ENCODE results near the gene SCN4A.
A peak's percentile ranks its signal among the peaks of the same experiment; 100 is the strongest.

The SCN4A gene

DNA sequence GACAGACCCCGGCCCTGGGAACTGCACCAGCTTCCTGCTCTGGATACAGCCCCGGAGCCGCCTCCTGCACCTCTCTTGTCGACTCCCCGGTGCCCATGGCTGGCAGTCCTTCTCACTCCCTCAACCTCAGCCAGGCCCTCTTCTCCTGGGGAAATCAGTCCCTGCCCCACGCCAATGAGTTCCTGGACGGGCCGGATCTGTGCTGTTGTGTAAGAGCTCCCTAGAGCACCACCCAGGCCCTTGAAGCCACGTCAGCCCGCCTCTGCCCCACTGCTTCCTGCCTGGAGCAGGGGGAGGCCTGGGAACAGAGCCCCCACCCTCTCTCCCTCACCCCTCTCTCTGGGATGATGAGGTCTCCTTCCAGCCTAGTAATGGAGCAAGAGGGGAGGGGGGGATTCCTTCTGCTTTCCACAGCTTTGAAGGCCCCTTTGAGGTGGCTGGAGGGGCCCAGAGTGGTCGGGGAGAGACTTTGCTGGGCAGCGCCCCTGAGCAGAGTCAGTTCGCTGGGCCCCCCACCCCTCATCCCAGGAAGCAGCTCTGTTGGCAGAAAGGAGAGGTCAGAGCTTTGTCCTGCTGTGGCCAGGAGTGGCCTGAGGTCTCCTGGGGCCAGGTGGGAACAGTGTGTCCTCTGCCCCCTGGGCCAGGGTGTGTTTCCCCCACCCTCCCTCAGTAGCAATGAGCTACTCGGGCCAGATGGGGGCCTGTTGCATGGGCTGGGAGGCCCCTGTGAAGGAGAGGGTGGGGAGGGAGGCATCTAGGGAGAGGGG lies 29.2 kb upstream of the SCN4A start:
- no peak for DNase-seq

DNA sequence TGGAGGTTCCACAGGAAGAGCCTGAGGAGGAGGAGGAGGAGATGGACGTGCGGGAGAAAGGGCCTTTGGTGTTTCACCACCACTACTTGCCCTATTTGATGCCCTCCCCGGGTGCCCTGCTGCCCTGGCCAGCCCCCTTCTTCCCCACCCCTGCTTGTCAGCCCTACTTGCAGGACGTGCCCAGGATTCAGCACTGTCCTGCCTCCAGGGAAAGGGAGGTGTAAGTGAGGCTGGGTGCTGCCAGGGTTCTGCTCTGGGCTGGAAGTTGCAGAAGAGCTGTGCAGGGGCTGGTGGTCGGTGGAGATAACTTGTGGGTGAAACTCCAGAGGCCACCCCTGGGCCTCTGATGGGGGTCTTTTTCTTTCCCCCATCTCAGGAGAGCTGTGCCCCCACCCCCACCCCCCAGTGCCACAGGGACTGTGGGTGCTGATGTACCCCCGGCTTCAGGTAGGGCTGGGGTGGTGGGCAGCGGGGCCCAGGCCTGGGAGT lies 28.4 kb upstream of the SCN4A start:
- DNase-seq = no peak

DNA sequence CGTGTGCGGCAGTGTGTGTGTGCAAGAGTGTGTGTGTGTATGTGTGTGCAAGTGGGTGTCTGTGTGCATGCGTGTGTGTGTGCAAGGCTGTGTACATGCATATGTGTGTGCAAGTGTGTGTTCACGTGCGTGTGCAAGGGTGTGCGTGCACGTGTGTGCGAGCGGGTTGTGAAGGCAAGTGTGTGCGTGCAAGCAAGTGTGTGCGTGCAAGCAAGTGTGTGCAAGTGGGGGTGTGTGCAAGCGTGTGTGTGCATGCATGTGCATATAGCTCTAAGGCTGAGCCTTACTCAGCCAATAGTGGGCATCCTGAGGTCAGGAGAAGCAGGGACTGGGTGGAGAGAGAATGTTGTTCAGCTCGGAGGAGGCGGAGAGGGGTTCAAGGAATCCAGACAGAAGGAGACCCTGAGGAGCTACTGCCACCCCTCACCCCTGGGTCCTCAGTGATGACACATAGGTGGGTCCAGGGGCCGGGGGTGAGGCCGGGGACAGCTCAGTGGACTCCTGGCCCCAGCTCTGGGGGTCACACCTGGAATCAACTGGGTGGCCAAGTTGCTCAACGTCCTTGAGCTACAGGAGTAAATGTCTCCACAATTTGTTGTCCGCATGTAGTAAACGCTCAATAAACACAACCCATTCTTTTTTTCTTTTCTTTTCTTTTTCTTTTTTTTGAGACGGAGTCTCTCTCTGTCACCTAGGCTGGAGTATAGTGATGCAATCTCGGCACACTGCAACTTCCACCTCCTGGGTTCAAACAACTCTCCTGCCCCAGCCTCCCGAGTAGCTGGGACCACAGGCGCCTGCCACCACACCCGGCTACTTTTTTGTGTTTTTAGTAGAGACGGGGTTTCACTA lies 27.2 kb upstream of the SCN4A start:
- DNase-seq = no peak

DNA sequence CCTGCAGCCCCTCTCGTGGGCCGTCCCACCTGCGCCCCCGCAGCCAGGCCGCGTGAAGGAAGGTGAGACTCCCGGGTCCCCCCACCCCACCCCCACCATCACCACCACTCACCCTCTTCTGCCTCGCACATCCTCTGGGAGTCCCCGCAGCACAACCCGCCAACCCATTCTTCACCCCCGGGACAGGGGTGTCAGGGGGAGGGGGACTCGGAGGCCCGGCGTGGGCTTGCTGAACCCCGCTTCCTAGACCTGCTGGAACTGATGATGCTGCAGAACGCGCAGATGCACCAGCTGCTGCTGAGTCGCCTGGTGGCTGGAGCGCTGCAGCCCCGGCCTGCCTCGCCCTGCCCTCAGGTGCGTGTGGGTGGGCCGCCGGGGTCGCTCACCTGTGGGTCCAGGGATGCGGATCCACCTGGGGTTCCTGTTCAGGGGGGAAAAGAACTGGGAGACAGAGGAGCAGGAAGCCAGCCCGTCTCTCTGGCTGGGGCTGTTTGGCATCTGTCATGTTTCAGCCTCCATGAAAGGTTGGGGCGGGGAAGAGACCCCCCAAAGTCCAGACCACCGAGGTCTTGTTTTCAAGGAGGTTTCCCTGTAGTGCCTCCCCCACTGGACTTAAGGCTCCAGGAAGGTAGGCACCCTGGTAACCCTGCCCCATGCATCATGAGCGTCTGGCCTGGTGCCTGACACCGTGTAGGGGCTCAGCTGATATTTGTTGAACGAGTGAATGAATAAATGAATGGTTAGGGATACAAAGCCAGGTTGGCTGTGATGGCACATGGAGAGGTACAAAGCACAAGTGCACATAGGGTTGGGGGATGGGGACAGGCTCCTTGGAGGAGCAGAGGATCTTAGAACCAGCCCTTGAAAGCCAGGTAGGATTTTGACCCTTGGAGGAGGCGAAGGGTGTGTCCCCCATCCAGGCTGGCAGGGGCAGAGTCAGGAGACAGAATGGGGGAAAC lies 26.3 kb upstream of the SCN4A start:
- no peak for DNase-seq

DNA sequence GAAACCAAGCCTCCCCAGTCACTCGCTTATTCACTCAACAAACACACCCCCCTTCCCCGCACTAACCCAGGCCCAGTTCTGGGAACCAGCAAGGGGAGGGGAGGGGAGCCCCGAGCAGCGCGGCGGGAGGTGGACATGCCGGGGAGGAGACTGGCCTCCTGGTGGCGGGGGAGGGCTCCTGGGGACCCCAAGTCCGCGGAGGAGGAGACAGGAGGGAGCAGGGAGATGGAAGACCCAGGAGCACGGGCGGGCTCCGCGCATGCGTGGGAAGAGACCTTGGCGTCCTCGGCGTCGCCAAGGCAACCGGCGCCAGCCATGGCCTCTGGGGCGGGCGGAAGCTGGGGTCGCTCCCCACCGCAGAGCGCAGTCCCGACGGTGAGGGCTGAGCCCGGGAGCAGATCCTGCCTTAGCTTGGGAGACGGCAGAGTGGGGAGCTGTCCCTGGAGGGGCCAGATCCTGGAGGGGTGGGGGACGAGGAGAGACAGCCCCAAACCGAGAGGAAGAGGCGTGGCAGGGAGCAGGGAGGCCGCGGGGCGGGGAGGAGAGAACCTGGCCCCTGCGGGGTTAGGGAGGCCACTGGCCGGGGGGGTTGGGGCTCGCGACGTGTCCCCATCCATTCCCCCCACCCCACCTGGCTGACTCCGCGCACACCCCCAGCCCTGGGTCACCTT lies 25.5 kb upstream of the SCN4A start, which contains the start of gene PRR29:
Gene PRR29, plus strand, starts transcription at position 302 of the 671 bp plus-strand sequence. Its CDS starts 14 bp downstream, at position 316.
- DNase-seq = peak; percentile 75

DNA sequence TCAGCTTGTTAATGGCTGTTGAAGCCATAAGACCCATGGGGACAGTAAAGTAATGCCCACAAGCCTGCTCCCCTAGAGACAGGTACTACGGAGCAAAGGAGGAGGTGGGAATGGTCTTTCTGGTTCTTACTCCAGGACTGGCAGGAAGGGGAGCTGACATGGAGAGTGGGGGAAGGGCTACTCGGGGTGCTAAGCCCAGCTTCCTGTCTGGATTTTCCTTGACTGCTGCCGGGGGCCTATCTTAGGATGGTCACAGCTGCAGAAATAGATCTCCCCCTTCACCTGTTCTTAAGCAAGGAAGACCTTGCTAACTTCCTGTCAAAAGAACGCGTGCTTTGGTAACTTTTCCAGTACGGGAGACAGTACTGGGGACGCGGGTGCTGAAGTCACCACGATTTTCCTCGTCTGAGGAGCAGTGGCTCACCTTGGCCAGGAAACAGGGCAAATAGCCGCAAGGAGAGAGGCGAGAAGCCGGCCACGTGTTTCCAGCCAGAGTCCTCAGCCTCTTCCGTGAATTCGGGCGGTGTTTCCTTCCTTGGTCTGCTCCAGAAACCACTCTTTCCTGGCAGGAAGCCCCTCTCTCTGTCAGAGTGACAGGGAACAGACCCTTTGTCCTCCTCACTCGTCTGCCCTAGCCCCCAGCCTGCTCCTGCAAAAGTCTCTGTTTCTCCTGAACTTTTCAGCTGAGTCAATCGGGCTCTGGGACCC lies 24.8 kb upstream of the SCN4A start:
- DNase-seq = no peak

DNA sequence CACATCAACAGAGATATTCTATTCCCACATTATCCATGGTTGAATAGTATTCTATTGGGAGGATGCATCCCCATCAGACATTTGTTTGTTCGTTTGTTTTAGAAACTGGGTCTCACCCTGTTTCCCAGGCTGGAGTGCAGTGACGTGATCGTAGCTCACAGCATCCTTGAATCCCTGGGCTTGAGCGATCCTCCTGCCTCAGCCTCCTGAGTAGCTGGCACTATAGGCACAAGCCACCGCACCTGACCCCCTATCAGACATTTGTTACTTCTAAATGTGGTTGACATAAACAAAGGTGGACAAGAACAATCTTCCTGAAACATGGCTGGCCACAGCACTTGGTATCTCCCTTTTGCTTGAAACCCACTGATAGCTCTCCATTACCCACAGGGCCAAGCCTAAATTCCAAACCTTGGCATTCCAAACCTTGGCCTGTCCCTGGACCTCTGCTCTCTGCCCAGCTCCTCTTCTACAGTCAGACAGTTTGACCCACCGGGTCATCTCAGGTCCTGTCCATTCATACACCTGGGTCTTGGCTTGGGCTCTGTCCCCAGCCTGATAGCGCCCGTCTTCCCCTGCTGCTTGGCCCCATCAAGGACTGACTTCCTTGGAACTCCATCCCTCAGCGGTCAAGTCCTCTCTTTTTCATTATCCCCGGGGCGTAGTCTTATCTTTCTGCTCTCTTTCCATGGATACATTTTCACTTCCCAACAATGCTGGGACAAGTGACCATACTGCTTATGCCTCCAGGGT lies 23.9 kb upstream of the SCN4A start:
- DNase-seq = no peak

DNA sequence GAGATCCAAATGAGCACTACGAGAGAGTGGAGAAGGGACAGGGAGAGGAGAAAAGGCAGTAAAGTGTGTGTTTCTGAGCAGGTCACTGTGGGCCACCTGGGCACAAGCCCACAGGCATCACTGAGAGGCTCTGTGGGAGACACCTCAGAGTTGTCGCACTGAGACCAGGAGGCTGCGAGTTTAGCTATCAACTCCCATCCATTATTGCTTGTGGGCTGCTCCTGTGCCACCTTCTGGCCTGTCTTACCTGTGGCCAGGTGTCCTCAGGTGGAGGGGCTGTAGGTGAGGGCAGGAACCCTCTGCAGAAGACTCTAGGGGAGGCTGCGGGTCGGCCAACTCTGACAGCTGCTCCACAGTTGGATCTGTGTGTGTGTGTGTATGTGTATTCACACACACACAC lies 22.9 kb upstream of the SCN4A start:
- no peak for DNase-seq

DNA sequence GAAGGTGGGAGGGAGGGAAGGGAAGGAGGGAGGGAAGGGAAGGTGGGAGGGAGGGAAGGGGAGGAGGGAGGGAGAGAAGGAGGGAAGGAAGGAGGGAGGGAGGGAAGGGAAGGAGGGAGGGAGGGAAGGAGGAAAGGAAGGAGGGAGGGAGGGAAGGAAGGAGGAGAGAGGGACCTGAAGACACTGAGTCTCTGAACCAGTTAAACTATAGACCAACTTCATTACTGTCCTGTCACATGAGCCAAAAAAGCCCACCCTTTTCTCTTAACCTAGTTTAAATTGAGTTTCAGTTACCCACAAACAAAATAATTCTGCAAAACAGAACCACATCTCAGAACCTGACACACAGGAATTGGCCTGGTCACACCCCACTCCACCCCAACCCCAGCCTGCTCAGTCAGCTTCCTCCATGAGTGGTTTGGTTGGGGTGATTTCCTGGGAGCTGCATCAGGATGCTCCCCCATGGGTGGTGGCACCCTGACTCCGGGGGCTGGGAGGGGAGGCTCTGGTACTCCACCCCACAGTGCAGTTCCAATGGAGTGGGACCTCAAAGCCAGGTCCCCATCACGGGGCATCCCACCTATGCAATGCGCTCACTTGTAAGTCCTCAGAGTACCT lies 20.8 kb upstream of the SCN4A start:
- DNase-seq = no peak

DNA sequence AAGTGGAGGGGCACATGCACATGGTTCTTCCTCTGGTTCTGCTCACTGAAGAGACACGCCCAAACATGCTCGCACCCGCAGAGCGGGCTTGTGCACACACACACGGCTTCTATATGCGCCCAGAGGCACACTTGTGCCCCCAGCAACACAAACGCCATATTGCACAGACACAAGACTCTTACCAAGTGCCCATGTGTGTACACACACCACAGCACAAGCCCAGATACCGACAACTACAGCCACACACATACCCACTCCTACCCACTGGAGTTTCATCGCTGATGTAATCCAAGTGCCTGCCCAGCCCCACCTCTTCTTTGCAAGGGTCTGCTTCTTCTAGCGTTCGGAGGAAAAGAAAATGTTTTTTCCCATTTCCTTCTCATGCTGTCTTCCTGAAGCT lies 18.9 kb upstream of the SCN4A start:
- DNase-seq = no peak

DNA sequence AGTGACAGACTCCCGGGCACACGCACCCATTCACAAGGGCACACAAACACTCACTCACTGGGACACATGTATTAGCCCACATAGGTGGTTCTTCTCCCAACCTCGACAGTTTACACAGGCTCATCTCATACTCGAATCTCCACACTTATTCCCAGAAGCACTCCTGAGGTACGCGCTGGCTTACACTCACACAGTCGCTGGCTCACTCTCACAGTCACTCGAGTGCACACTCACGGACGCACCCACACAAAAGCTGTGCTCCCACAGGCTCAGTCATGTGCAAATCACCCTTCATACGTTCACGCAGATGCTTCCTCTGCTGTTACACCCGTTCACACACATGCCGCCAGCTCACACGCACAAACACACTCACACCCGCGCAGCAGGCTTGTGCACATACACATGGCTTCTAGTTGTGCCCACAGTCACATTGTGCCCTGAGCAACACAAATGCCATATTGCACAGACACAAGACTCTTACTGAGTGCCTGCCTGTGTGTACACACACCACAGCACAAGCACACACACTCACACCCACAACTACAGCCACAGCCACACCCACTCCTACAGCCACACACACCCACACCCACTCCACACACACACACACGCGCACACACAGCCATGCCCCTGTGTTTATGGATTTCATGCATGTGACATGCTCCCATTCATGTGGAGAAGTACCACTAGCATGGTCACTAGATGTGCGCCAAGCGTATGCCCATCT lies 17.1 kb upstream of the SCN4A start:
- no peak for DNase-seq

DNA sequence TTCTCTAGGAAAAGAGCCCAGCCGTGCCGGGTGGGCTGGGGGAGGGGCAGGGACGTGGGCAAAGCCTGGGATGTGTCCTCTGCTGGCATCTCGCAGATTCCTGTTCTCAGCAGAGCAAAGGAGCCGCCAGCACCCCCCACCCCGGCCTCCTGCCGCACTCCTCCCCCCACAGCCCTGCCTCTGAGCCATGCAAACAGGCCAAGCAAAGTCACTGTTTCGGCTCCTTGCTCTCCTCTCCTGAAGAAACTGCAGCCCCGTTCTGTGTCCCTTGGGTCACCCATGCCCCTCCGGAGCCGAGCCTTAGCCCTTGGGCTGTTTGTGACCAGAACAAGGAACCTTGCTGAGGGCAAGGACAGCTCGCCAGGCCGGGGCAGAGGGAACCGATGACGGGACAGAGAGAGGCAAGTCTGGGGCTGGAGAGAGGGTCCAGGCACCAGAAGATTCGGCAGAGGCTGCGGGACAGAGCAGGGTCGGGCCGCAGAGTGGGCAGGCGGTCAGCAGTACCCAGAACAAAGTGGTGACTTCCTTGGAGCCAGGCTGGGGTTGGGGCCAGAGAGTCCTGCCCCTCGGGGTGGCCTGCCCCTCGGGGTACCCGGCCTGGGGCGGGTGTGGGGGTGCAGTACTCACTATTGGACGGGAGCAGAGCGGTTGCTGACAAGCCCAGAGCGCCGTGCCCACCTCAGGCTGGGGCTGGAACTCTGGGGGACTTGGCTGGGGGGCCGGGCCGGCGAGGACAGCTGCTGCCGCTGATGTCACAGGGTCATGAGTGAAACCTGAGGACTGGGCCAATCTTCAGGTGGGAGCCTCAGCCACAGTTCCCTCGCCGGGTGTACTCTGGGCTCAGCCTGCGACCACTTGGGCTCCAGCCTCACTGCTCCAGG lies 16.3 kb upstream of the SCN4A start:
- DNase-seq = no peak

DNA sequence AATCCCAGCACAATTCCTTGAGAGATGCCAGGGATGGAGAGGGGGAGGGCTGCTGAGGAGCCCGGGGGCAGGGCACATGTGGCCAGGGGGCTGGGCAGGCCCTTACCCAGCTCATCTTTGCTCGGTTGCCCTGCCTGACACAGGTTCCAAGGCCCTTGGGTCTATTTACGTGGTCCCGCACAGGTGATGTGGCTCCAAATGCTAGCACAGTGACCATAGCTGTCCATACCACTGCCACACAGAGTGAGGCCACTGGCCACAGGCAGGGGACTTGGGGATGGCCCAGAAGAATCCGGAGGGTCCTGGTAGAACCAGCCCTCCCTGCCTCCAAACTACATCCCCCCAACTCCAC lies 15.4 kb upstream of the SCN4A start:
- no peak for DNase-seq

DNA sequence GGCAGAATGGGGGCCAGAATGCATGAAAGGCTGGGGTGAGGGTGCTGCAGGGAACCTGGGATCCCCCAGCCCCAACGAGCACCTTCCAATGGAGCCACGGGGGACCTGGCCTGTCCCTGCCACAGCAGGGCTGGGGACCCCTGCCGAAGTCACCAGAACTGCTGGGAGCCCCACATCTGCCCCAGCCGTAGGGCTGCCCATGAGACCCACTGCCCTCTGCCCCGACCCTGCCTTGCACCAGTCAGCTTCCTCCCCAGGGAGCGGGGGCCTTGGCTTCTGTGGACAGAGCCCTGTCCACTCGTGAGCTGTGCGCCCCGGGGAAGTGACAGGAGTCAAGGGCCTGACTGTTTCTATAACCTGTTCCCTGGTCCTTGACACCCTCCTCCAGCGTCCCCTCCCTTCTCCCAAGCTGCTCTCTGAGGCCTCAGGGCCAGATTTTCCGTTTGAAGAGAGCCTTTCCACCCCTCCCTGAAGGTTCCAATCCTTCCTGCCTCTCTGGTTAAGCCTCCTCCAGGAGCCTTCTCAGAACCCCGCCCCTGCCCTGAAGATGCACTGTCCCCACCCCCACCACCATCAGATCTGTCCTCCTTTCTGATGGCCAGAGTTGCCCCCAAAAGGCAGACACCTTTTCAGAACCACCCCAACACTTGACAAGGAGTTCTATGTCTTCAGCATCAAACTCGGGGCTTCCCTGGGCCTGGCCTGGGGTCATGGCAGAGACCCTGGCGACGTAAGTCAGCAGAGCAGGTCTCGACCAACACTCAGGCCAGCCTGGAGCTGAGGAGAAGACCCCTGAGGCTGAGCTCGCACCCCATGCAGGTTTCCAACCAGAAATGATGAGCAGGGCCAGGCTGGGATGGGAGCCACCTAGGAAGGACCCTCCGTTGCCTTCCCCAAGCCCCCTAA lies 14.8 kb upstream of the SCN4A start:
- no peak for DNase-seq

DNA sequence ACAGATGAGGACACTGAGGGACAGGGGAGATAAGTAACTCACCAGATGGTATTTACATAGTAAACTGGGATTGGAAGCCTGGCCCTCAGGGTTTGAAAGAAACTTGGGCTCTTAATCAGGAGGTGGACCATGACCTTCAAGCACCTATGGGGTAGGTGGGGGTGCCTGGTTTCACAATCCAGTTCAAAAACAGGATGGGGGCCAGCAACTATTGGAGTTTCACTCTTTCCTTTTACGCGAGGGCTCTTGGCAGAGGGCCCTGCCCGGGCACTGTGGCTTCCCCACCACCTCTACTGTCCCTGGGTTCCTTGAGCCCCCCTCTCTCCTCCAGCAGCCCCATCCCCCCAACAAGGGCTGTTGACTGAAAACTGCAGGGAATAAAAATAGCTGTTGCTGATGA lies 14.1 kb upstream of the SCN4A start:
- DNase-seq = no peak

DNA sequence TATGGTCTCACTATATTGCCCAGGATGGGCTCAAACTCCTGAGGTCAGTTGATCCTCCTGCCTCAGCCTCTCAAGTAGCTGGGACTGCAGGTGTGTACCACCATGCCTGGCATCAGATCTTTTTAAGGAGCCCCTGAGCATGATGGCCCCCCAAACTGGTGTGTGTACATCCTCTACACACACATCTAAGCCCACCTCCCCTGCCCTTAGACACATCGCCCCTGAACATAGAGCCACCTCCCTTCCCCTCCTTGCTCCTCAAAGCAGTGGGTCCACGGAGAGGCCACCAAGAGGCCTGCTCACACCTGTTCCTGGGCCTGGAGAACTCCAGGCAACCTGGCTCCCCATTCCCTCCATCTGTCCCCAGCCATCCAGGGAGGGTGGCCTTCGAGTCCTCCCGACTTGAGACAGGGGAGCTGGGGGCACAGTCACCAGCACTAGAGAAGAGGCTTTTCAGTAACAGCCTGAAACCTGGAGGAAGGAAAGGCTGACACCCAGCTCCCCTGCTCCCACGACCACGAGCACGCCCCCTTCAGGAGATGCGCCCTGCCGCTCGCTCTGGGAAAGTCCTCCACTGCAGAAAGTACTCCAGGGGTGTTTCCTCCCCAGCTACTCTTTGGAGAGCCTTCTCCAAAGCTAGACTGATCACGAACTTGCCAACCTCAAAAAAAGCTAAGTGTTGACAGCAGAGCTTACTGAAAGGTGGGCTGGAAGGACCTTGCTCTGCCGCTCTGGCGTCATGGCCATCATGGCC lies 12.8 kb upstream of the SCN4A start:
- DNase-seq = no peak
